Karpas-422 (cell line): Measurements from ENCODE around the gene KDM3A. TPM values are rescaled to one million over a fixed set of nuclear protein-coding genes. Genes with fewer than 3 reads are reported as not detected.

Source experiments
- DNase-seq: peaks from one replicate; pipeline ENCODE4 v3.0.0-alpha.2; 2015
- H2AFZ ChIP-seq: fragments of 200-600 bp; sonication (generic); 2 replicates; pipeline ENCODE4 v1.6.1; 2014; ENCODE audit warnings: antibody characterized with exemption, low read length, mixed read lengths
- H3K27ac ChIP-seq: fragments of 200-600 bp; sonication (generic); 2 replicates; pipeline ENCODE4 v1.5.1; 2014; ENCODE audit warnings: mild to moderate bottlenecking, low read length, moderate library complexity
- H3K27me3 ChIP-seq: fragments of 200-600 bp; sonication (generic); 2 replicates; pipeline ENCODE4 v1.6.1; 2014; ENCODE audit warnings: low read length, mixed read lengths
- H3K36me3 ChIP-seq: fragments of 200-600 bp; sonication (generic); 2 replicates; pipeline ENCODE4 v1.6.1; 2014; ENCODE audit warnings: low read length, mixed read lengths; ENCODE audit not compliant: insufficient read depth
- H3K4me1 ChIP-seq: fragments of 200-600 bp; sonication (generic); 2 replicates; pipeline ENCODE4 v1.6.1; 2014; ENCODE audit warnings: mild to moderate bottlenecking, low read length, mixed read lengths
- H3K4me2 ChIP-seq: fragments of 200-600 bp; sonication (generic); 2 replicates; pipeline ENCODE4 v1.6.1; 2014; ENCODE audit warnings: low read length, low read depth, mild to moderate bottlenecking; ENCODE audit not compliant: poor library complexity, severe bottlenecking
- H3K4me3 ChIP-seq: fragments of 200-600 bp; sonication (generic); 2 replicates; pipeline ENCODE4 v1.5.1; 2014; ENCODE audit warnings: mild to moderate bottlenecking, antibody characterized with exemption, low read length, mixed read lengths
- H3K79me2 ChIP-seq: fragments of 200-600 bp; sonication (generic); 2 replicates; pipeline ENCODE4 v1.6.1; 2014; ENCODE audit warnings: mild to moderate bottlenecking, low read length, mixed read lengths
- H3K9ac ChIP-seq: fragments of 200-600 bp; sonication (generic); 2 replicates; pipeline ENCODE4 v1.6.0; 2014; ENCODE audit warnings: low read length
- H3K9me2 ChIP-seq: fragments of 200-600 bp; sonication (generic), shearing (Covaris generic); replicated peaks from 2 replicates; pipeline ENCODE4 v1.6.0; 2014; ENCODE audit warnings: mild to moderate bottlenecking, low read length, moderate library complexity; ENCODE audit not compliant: insufficient read depth
- H3K9me3 ChIP-seq: fragments of 300-700, 200-600 bp; sonication (generic); 2 replicates; pipeline ENCODE4 v1.6.1; 2014; ENCODE audit warnings: low read length, mixed read lengths
- H4K20me1 ChIP-seq: fragments of 200-600 bp; sonication (generic); 2 replicates; pipeline ENCODE4 v1.6.1; 2014; ENCODE audit warnings: mild to moderate bottlenecking, antibody characterized with exemption, low read length, low read depth; ENCODE audit not compliant: insufficient read depth
- total RNA-seq: library from RNA; depleted of rRNA; stranded (reverse); fragments of >200 nt; shearing (Covaris generic); gene quantifications from 2 replicates; pipeline ENCODE4 v1.2.3, GENCODE V29; 2014; ENCODE audit warnings: low replicate concordance

The KDM3A gene
- total RNA-seq, 1 experiment from 2014 or later, result 154 TPM

- Histone ChIP-seq H3K9me2 (no peaks in the 10 kb centered on the region), H3K4me3 (no peak overlapping the region), H3K27ac (no peak overlapping the region), H3K9ac (no peak overlapping the region), H3K27me3 (no peaks in the 10 kb centered on the region), H3K4me2 (no peak overlapping the region), H3K79me2 (peaks cover 26% of the 10 kb centered on the region), H3K36me3 (peaks cover 18% of the 10 kb centered on the region), H2AFZ (no peak overlapping the region), H3K9me3 (peaks cover 17% of the 10 kb centered on the region), H3K4me1 (no peaks in the 10 kb centered on the region), H4K20me1 (no peaks in the 10 kb centered on the region)
- no peak for DNase-seq
Measured at GRCh38 chr2:86519349-86519748, 78.2 kb downstream of the KDM3A start.

GRCh38 chr2:86520153-86520552 is 79.0 kb downstream of the KDM3A start:
- H3K4me3 ChIP-seq, result no peak overlapping the region
- no peak overlapping the region for H3K9ac ChIP-seq
- H3K9me3 ChIP-seq, result peaks cover 17% of the 10 kb centered on the region
- H2AFZ ChIP-seq, result no peak overlapping the region
- no peak overlapping the region for H3K4me2 ChIP-seq
- H4K20me1 ChIP-seq, result no peaks in the 10 kb centered on the region
- no peaks in the 10 kb centered on the region for H3K27me3 ChIP-seq
- peaks cover 24% of the 10 kb centered on the region for H3K36me3 ChIP-seq
- H3K79me2 ChIP-seq, result peaks cover 27% of the 10 kb centered on the region
- H3K4me1 ChIP-seq, result no peaks in the 10 kb centered on the region
- no peak overlapping the region for H3K27ac ChIP-seq
- DNase-seq, result peak; percentile 53
- no peaks in the 10 kb centered on the region for H3K9me2 ChIP-seq

GRCh38 chr2:86521922-86522321 is 80.8 kb downstream of the KDM3A start:
- H3K79me2 ChIP-seq, result peaks cover 21% of the 10 kb centered on the region
- peaks cover 36% of the 10 kb centered on the region for H3K36me3 ChIP-seq
- no peak overlapping the region for H3K4me2 ChIP-seq
- no peak overlapping the region for H3K4me3 ChIP-seq
- H3K9me2 ChIP-seq, result no peaks in the 10 kb centered on the region
- H2AFZ ChIP-seq, result no peak overlapping the region
- peaks cover 17% of the 10 kb centered on the region for H3K9me3 ChIP-seq
- no peak for DNase-seq
- no peaks in the 10 kb centered on the region for H3K27me3 ChIP-seq
- H3K9ac ChIP-seq, result no peak overlapping the region
- H4K20me1 ChIP-seq, result no peaks in the 10 kb centered on the region
- H3K4me1 ChIP-seq, result no peaks in the 10 kb centered on the region
- no peak overlapping the region for H3K27ac ChIP-seq

- Histone ChIP-seq H3K9ac (no peak overlapping the region), H3K4me3 (no peak overlapping the region)
Measured at GRCh38 chr2:86522711-86523110, 81.5 kb downstream of the KDM3A start.

GRCh38 chr2:86523491-86523890 is 82.3 kb downstream of the KDM3A start:
- peaks cover 36% of the 10 kb centered on the region for H3K36me3 ChIP-seq
- H3K9me3 ChIP-seq, result peaks cover 17% of the 10 kb centered on the region
- DNase-seq, result no peak
- H3K27me3 ChIP-seq, result no peaks in the 10 kb centered on the region
- H3K79me2 ChIP-seq, result peaks cover 15% of the 10 kb centered on the region
- H3K4me1 ChIP-seq, result no peaks in the 10 kb centered on the region
- H3K27ac ChIP-seq, result no peak overlapping the region
- H3K9ac ChIP-seq, result no peak overlapping the region
- H3K9me2 ChIP-seq, result no peaks in the 10 kb centered on the region
- H4K20me1 ChIP-seq, result no peaks in the 10 kb centered on the region
- H2AFZ ChIP-seq, result no peak overlapping the region
- no peak overlapping the region for H3K4me2 ChIP-seq
- H3K4me3 ChIP-seq, result no peak overlapping the region

More at GRCh38 chr2:86522711-86523110, 81.5 kb downstream of the KDM3A start:
- H4K20me1 ChIP-seq, result no peaks in the 10 kb centered on the region
- peaks cover 36% of the 10 kb centered on the region for H3K36me3 ChIP-seq
- H3K4me1 ChIP-seq, result no peaks in the 10 kb centered on the region
- no peak overlapping the region for H2AFZ ChIP-seq
- H3K9me2 ChIP-seq, result no peaks in the 10 kb centered on the region
- no peak overlapping the region for H3K4me2 ChIP-seq
- H3K27me3 ChIP-seq, result no peaks in the 10 kb centered on the region
- H3K79me2 ChIP-seq, result peaks cover 19% of the 10 kb centered on the region
- no peak for DNase-seq
- H3K9me3 ChIP-seq, result peaks cover 17% of the 10 kb centered on the region
- H3K27ac ChIP-seq, result no peak overlapping the region

GRCh38 chr2:86525421-86526340 is 84.5 kb downstream of the KDM3A start:
- Histone ChIP-seq H4K20me1 (no peaks in the 10 kb centered on the region), H2AFZ (no peak overlapping the region), H3K4me2 (no peak overlapping the region), H3K9me2 (no peaks in the 10 kb centered on the region), H3K9ac (no peak overlapping the region), H3K27ac (no peak overlapping the region), H3K36me3 (peaks cover 30% of the 10 kb centered on the region), H3K9me3 (peaks cover 5% of the 10 kb centered on the region), H3K4me3 (no peak overlapping the region), H3K79me2 (peaks cover 15% of the 10 kb centered on the region), H3K27me3 (no peaks in the 10 kb centered on the region), H3K4me1 (no peaks in the 10 kb centered on the region)
- DNase-seq, result no peak

GRCh38 chr2:86533589-86533988 is 92.4 kb downstream of the KDM3A start:
- peaks cover 11% of the 10 kb centered on the region; the same call in 1 of the 2 replicates for H3K36me3 ChIP-seq
- no peaks in the 10 kb centered on the region for H3K9me2 ChIP-seq
- DNase-seq, result no peak
- H2AFZ ChIP-seq, result no peak overlapping the region
- no peaks in the 10 kb centered on the region for H3K4me1 ChIP-seq
- H3K79me2 ChIP-seq, result peaks cover 6% of the 10 kb centered on the region; the same call in 1 of the 2 replicates
- H3K4me3 ChIP-seq, result no peak overlapping the region
- no peaks in the 10 kb centered on the region for H4K20me1 ChIP-seq
- H3K27me3 ChIP-seq, result no peaks in the 10 kb centered on the region
- H3K9me3 ChIP-seq, result peaks cover 6% of the 10 kb centered on the region
- H3K27ac ChIP-seq, result no peak overlapping the region
- H3K9ac ChIP-seq, result no peak overlapping the region
- no peak overlapping the region for H3K4me2 ChIP-seq

- no peak overlapping the region for H3K4me2 ChIP-seq
- H3K36me3 ChIP-seq, result peaks cover 27% of the 10 kb centered on the region
- peaks cover 40% of the 10 kb centered on the region for H3K79me2 ChIP-seq
- H3K9me2 ChIP-seq, result no peaks in the 10 kb centered on the region
- no peak for DNase-seq
- H2AFZ ChIP-seq, result no peak overlapping the region
- H3K4me1 ChIP-seq, result no peaks in the 10 kb centered on the region
- no peaks in the 10 kb centered on the region for H3K27me3 ChIP-seq
- no peaks in the 10 kb centered on the region for H4K20me1 ChIP-seq
- no peak overlapping the region for H3K9ac ChIP-seq
- peaks cover 21% of the 10 kb centered on the region for H3K9me3 ChIP-seq
- H3K4me3 ChIP-seq, result no peak overlapping the region
- no peak overlapping the region for H3K27ac ChIP-seq
Measured at GRCh38 chr2:86541334-86541733, 100.2 kb downstream of the KDM3A start.
